NCI-H345 (cell line): ENCODE results near the gene TRIM13.

Experiments
- DNase-seq: peaks from one replicate; lab custom pipeline; 2025; lab: John Stamatoyannopoulos, UW

The TRIM13 gene

GRCh38 chr13:49996161-49996915 lies 504 bp upstream of the TRIM13 start:
- peak; percentile 75 for DNase-seq

GRCh38 chr13:49997955-49998354 lies 1.1 kb downstream of the TRIM13 start:
- no peak for DNase-seq

- no peak for DNase-seq
These were observed 2.1 kb downstream of the TRIM13 start for GRCh38 chr13:49998714-49999624.

GRCh38 chr13:50001287-50001686 lies 4.4 kb downstream of the TRIM13 start:
- DNase-seq: no peak

GRCh38 chr13:50006426-50007135 lies 9.7 kb downstream of the TRIM13 start:
- DNase-seq: no peak

GRCh38 chr13:50011461-50011860 lies 14.6 kb downstream of the TRIM13 start:
- no peak for DNase-seq

GRCh38 chr13:50012396-50013169 lies 15.7 kb downstream of the TRIM13 start:
- no peak for DNase-seq

- no peak for DNase-seq
These were observed 17.5 kb downstream of the TRIM13 start for GRCh38 chr13:50014386-50014785.

GRCh38 chr13:50015258-50015657 lies 18.4 kb downstream of the TRIM13 start, which contains the start of gene KCNRG:
Gene KCNRG, plus strand, starts transcription at chr13:50015444. Its CDS starts 50 bp downstream, at chr13:50015494.
- DNase-seq: no peak

GRCh38 chr13:50015750-50016149 lies 18.9 kb downstream of the TRIM13 start:
- no peak for DNase-seq

- DNase-seq: no peak
These were observed 19.6 kb downstream of the TRIM13 start for GRCh38 chr13:50016444-50016843.

- no peak for DNase-seq
These were observed 21.0 kb downstream of the TRIM13 start for GRCh38 chr13:50017819-50018218.

GRCh38 chr13:50025436-50025835 lies 28.6 kb downstream of the TRIM13 start:
- no peak for DNase-seq

- no peak for DNase-seq
These were observed 30.1 kb downstream of the TRIM13 start for GRCh38 chr13:50026788-50027473.

- DNase-seq: no peak
These were observed 33.5 kb downstream of the TRIM13 start for GRCh38 chr13:50030315-50030714.

GRCh38 chr13:50033725-50034124 lies 36.9 kb downstream of the TRIM13 start:
- DNase-seq: no peak

- DNase-seq: no peak
These were observed 40.9 kb downstream of the TRIM13 start for GRCh38 chr13:50037788-50038187.

- DNase-seq: no peak
These were observed 41.4 kb downstream of the TRIM13 start for GRCh38 chr13:50038266-50038665.

- no peak for DNase-seq
These were observed 55.6 kb downstream of the TRIM13 start for GRCh38 chr13:50052478-50052877.

GRCh38 chr13:50053844-50054243 lies 57.0 kb downstream of the TRIM13 start:
- no peak for DNase-seq

GRCh38 chr13:50055454-50055853 lies 58.6 kb downstream of the TRIM13 start:
- DNase-seq: no peak
